Measurements from ENCODE around the gene TCAF1. TPM values are rescaled to one million over a fixed set of nuclear protein-coding genes. Genes with fewer than 3 reads are reported as not detected.
"Not testable (repeated sequence)": the region's sequence is repeated elsewhere in the genome, so short reads cannot be mapped to it uniquely, and the experiment has no call there.

Gene TCAF1
- total RNA-seq, 2 donors from 2014 or later, result 15.8 to 21.0 TPM

DNA sequence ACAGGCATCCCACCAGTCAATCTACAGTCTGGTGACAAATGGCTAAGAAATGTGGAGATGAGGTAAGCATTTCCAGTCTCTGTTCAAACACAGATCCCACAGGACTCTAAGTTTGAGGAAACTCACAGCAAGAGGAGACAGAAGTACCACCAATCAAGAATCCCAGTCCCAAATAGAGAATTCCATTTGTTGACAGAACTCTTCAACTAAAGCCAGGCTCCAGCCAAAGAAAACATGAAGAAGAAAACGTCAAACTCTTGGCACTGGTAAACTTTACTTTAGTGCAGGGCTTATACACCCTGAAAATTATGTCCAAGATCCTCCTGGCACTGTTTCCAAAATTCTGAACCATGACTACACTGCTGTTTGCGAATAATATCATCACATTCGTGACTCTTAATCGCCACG is 95.3 kb downstream of the TCAF1 start:
- DNase-seq; H3K4me3 ChIP-seq; H3K9me3 ChIP-seq; H3K27me3 ChIP-seq; H3K36me3 ChIP-seq (replicated peaks in 1 of 2; ENCODE audit: insufficient read depth in 1 of 2, low read depth in 2 of 2); intact Hi-C loops (cut with DNase I); H3K27ac ChIP-seq; H3K4me1 ChIP-seq: not testable (repeated sequence)
- peak; percentile 48 for ATAC-seq
- WGBS, 2 donors, result 29% methylated on average over 1 of the region's 5 CpGs; no CpG with 5 or more reads in 1 of the 2 donors

Other genes with a start within 250 kb of the TCAF1 start
- gene CTAGE6, start 144.5 kb downstream of the TCAF1 start, total RNA-seq, result under 1 TPM in 1 of 2 donors, not detected in 1; 0.26 TPM
- not detected for gene OR2F2, start 33.1 kb upstream of the TCAF1 start, total RNA-seq
- gene OR2F1, start 52.7 kb upstream of the TCAF1 start, total RNA-seq, result not detected
- not detected for gene OR6B1, start 98.1 kb upstream of the TCAF1 start, total RNA-seq
- not detected for gene OR2A5, start 146.8 kb upstream of the TCAF1 start, total RNA-seq
- not detected for gene OR2A25, start 167.6 kb upstream of the TCAF1 start, total RNA-seq
- not detected for gene OR2A12, start 184.1 kb upstream of the TCAF1 start, total RNA-seq
- gene OR2A2, start 207.4 kb upstream of the TCAF1 start, total RNA-seq, result not detected
- gene OR2A14, start 221.0 kb upstream of the TCAF1 start, total RNA-seq, result not detected

Data from body of pancreas (tissue), 4 donors.